Transverse colon (tissue), 4 donors: Measurements from ENCODE around the gene PCBP3. TPM values are rescaled to one million over a fixed set of nuclear protein-coding genes. Genes with fewer than 3 reads are reported as not detected.

Source experiments
- DNase-seq: peaks from one replicate; pipeline ENCODE4 v3.0.0-alpha.2; 2019
- H3K27ac ChIP-seq, 4 donors: fragments of 200-600 bp; sonication (generic); 2 replicates each; pipeline ENCODE4 v1.5.1; 2016 to 2018; ENCODE audit warnings: inconsistent platforms in 4 of 4
- H3K27me3 ChIP-seq: fragments of 200-600 bp; sonication (generic); 2 replicates; pipeline ENCODE4 v1.5.1; 2017; ENCODE audit warnings: inconsistent platforms
- H3K36me3 ChIP-seq, 4 donors: fragments of 200-600 bp; sonication (generic); 2 replicates each; pipeline ENCODE4 v1.5.1; 2017 to 2019; ENCODE audit warnings: inconsistent platforms in 4 of 4
- H3K4me1 ChIP-seq, 4 donors: fragments of 200-600 bp; sonication (generic); 2 replicates each; pipeline ENCODE4 v1.5.1; 2017 to 2020; ENCODE audit warnings: inconsistent platforms in 4 of 4
- H3K4me3 ChIP-seq, 4 donors: fragments of 200-600 bp; sonication (generic); 1 replicate in 1 of 4; 2 replicates in 3 of 4; pipeline versions ENCODE4 v1.5.1 to v1.6.1; 2017 to 2019; ENCODE audit warnings: inconsistent platforms in 4 of 4
- H3K9me3 ChIP-seq, 2 donors: fragments of 200-600 bp; sonication (generic); 2 replicates each; pipeline ENCODE4 v1.5.1; 2017 to 2019; ENCODE audit warnings: inconsistent platforms in 2 of 2
- EP300 ChIP-seq: sonication (generic); formaldehyde crosslinking; IDR thresholded peaks from one replicate; pipeline ENCODE4 v1.6.1; 2017; ENCODE audit warnings: antibody characterized with exemption, low read depth
- POLR2A ChIP-seq: fragments of 450-650 bp; IDR thresholded peaks from one replicate; pipeline ENCODE4 v1.6.1; 2016; ENCODE audit warnings: antibody characterized with exemption, mild to moderate bottlenecking, moderate library complexity
- POLR2AphosphoS5 ChIP-seq, 3 donors: sonication (generic); formaldehyde crosslinking; IDR thresholded peaks; one replicate each; pipeline ENCODE4 v1.6.1; 2016; ENCODE audit warnings: antibody characterized with exemption in 3 of 3
- WGBS, 2 donors: methylation state at CpG; one replicate each; pipeline ENCODE4 v1.1.5; 2018; ENCODE audit warnings: low coverage in 1 of 2; 5-methylcytosine and 5-hydroxymethylcytosine counted together
- in situ Hi-C, 4 donors: fragments of 200-750 bp; cut with MboI; loops; one replicate each; pipeline versions ENCODE4 v1.15.0 to v1.15.1; 2017; ENCODE audit warnings: low sequenced_read_pairs in 3 of 4, low pct_ligation_motif_present in 1 of 4, low pct_unique_long_range_greater_than_20kb in 1 of 4
- intact Hi-C: fragments of 100-400 bp; cut with DNase I; formaldehyde crosslinking; loops from one replicate; pipeline ENCODE4 v1.15.1; 2023; ENCODE audit warnings: low total_unique reads
- total RNA-seq, 4 donors: library from RNA; depleted of rRNA; stranded (reverse); fragments of >200 nt; gene quantifications; one replicate each; pipeline ENCODE4 v1.1.0, GENCODE V29; 2016
- TF ChIP-seq, protein P1 (sequence below), 5 experiments: fragments of 200-600 bp in 3 of 5; fragments of 450-650 bp in 2 of 5; sonication (generic) in 3 of 5; IDR thresholded peaks; 1 replicate in 2 of 5; 2 replicates in 3 of 5; pipeline ENCODE4 v1.5.1; 2016 to 2017; ENCODE audit warnings: antibody characterized with exemption in 5 of 5, inconsistent platforms in 3 of 5, mild to moderate bottlenecking in 2 of 5, moderate library complexity in 1 of 5

The PCBP3 gene
- total RNA-seq, 4 donors from 2014 or later: 0.80 to 7.8 (median 5.3) TPM

DNA sequence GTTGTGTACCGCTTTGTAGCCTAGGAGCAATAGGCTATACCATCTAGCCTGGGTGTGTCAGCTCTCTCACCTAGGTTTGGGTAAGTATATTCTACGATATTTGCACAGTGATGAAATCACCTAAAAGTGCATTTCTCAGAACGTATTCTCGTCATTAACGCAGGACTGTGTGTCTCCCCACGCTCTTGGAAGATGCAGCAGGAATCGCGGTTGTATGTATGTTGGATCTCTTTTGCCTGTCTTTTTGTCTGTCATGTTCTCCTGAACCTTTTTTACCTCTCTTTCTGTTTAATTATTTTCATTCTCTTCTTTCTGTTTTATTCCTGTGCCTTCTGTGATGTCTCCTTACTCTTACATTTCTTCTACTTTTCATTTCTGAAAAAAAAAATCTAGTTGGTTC, 197.5 kb downstream of the PCBP3 start:
- no peaks in the 10 kb centered on the region for H3K4me1 ChIP-seq
- TF ChIP-seq, protein P1, sequence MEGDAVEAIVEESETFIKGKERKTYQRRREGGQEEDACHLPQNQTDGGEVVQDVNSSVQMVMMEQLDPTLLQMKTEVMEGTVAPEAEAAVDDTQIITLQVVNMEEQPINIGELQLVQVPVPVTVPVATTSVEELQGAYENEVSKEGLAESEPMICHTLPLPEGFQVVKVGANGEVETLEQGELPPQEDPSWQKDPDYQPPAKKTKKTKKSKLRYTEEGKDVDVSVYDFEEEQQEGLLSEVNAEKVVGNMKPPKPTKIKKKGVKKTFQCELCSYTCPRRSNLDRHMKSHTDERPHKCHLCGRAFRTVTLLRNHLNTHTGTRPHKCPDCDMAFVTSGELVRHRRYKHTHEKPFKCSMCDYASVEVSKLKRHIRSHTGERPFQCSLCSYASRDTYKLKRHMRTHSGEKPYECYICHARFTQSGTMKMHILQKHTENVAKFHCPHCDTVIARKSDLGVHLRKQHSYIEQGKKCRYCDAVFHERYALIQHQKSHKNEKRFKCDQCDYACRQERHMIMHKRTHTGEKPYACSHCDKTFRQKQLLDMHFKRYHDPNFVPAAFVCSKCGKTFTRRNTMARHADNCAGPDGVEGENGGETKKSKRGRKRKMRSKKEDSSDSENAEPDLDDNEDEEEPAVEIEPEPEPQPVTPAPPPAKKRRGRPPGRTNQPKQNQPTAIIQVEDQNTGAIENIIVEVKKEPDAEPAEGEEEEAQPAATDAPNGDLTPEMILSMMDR (IDR thresholded peaks at IDR 0.05): no peak
- TF ChIP-seq EP300 (no peak), POLR2A (no peak), POLR2AphosphoS5 (IDR thresholded peaks at IDR 0.05) (no peak)
- no peak overlapping the region for H3K27ac ChIP-seq
- H3K9me3 ChIP-seq: peaks cover 5 to 6% of the 10 kb centered on the region in 2 donors
- no peak overlapping the region for H3K4me3 ChIP-seq
- no peaks in the 10 kb centered on the region for H3K36me3 ChIP-seq
- in situ Hi-C loops: no loop called here
- intact Hi-C loops: no loop called here
- WGBS, 2 donors: 81 to 88% methylated on average over 7 to 8 of the region's 8 CpGs
- H3K27me3 ChIP-seq: no peaks in the 10 kb centered on the region
- DNase-seq: no peak

- WGBS, 2 donors: 57 to 80% methylated on average over 1 to 2 of the region's 2 CpGs
- Histone ChIP-seq H3K27ac (no peak overlapping the region), H3K4me3 (no peak overlapping the region), H3K27me3 (no peaks in the 10 kb centered on the region), H3K9me3 (peaks cover 5 to 6% of the 10 kb centered on the region in 2 donors), H3K4me1 (peaks cover 0 to 5% (median 0%) of the 10 kb centered on the region in 4 donors), H3K36me3 (no peaks in the 10 kb centered on the region)
- intact Hi-C loops: no loop called here
- no peak for DNase-seq
- in situ Hi-C loops: no loop called here
- TF ChIP-seq POLR2AphosphoS5 (IDR thresholded peaks at IDR 0.05): no peak
- TF ChIP-seq EP300: no peak
- no peak for TF ChIP-seq POLR2A
- TF ChIP-seq, protein P1 (IDR thresholded peaks at IDR 0.05): no peak
These were observed 199.9 kb downstream of the PCBP3 start for GRCh38 chr21:45843426-45843825.

GRCh38 chr21:45844181-45844580, 200.7 kb downstream of the PCBP3 start:
- 83% methylated on average over 8 of the region's 8 CpGs; no CpG with 5 or more reads in 1 of the 2 donors for WGBS, 2 donors
- no peaks in the 10 kb centered on the region for H3K36me3 ChIP-seq
- H3K27me3 ChIP-seq: no peaks in the 10 kb centered on the region
- H3K4me1 ChIP-seq: peaks cover 0 to 5% (median 0%) of the 10 kb centered on the region in 4 donors
- TF ChIP-seq, protein P1 (IDR thresholded peaks at IDR 0.05): no peak
- no peak for TF ChIP-seq POLR2A
- TF ChIP-seq POLR2AphosphoS5 (IDR thresholded peaks at IDR 0.05): no peak
- no peak for TF ChIP-seq EP300
- in situ Hi-C loops: no loop called here
- intact Hi-C loops: no loop called here
- H3K9me3 ChIP-seq: peaks cover 5 to 6% of the 10 kb centered on the region in 2 donors
- no peak overlapping the region for H3K27ac ChIP-seq
- no peak for DNase-seq
- no peak overlapping the region for H3K4me3 ChIP-seq

GRCh38 chr21:45845063-45845769, 201.7 kb downstream of the PCBP3 start:
- in situ Hi-C loops: no loop called here
- H3K27me3 ChIP-seq: no peaks in the 10 kb centered on the region
- 74 to 85% methylated on average over 2 to 12 of the region's 12 CpGs for WGBS, 2 donors
- intact Hi-C loops: no loop called here
- no peak overlapping the region for H3K4me3 ChIP-seq
- no peak for DNase-seq
- no peak for TF ChIP-seq POLR2AphosphoS5 (IDR thresholded peaks at IDR 0.05)
- no peak for TF ChIP-seq EP300
- no peak for TF ChIP-seq POLR2A
- TF ChIP-seq, protein P1 (IDR thresholded peaks at IDR 0.05): no peak
- peaks cover 5 to 6% of the 10 kb centered on the region in 2 donors for H3K9me3 ChIP-seq
- H3K27ac ChIP-seq: no peak overlapping the region
- H3K36me3 ChIP-seq: no peaks in the 10 kb centered on the region
- peaks cover 0 to 5% (median 0%) of the 10 kb centered on the region in 4 donors for H3K4me1 ChIP-seq
